Placental pericyte (primary cell): ENCODE measurements around the gene FAM193B. TPM values are rescaled to one million over a fixed set of nuclear protein-coding genes. Genes with fewer than 3 reads are reported as not detected.

Experiments
- total RNA-seq: library from RNA; depleted of rRNA; stranded (reverse); fragments of >200 nt; gene quantifications from 2 replicates; pipeline ENCODE4 v1.2.3, GENCODE V29; 2012

Gene FAM193B
- 27.6 and 27.9 TPM in 2 replicates for total RNA-seq

DNA sequence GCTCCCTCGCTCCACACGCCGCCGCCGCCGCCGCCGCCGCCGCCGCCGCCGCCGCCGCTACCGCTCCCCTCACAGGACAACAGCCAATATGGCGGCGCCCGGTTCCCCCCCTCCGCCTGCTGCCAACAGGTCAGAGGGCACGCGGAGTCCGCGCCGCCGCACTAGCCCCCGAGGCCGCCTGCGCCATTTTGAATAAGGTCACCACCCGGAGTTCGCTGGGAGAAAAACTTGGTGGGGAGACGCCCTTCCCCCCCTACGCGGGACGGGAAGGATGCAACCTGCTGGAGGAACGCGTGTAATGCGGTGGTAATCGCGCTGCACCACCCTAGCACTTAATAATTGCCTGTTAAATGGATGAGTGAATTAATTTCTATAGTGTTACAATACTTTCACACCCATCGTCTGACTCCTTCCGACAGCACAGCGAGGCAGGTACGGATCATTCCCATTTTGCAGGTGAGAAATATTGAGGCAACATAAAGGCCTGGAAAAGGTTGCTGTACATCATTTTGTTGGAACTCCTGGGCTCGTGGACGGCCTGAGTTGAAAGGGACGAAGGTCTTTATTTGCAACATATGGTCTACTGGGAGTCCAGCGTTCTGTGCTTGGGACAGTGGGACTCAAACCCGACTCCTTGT lies at the start of gene FAM193B:
FAM193B (minus strand) TSS at position 90 of the 638 bp plus-strand sequence. CDS start 105 bp downstream, outside the sequence.

DNA sequence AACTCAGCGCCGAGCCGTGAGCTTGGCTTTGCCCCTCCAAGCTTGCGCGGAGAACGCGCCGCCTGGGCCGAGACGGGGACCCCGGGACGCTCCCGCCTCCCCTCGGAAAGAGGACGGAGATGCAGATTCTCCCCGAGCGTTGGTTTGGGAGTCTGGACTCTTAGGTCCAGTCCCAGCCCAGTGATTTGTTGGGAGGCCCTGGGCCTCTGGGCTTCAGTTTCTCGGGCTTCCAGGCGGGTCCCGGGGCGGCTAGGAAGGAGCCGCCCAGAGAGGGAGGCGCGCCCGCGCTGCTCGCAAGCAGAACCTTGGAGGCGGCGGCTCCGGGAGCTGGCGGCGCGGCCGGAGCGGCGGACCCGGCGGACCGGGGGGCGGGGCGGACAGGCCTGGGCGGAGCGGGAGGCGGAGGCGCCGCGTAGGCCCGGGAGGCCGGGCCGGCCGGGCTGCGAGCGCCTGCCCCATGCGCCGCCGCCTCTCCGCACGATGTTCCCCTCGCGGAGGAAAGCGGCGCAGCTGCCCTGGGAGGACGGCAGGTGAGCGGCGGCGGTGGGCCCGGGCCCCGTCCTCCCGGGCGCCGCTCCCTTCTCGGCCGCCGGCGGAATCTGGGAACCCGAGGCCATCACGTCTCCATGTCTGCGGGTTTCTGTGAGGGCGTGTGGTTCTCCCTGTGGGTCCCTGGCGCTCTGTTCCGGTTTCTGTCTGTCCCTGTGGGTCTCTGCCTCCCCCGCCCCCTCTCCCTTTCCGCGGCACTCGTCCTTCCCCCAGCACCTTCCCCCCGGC lies 45.6 kb upstream of the FAM193B start, which contains the start of gene B4GALT7:
B4GALT7 (plus strand) TSS at position 402 of the 777 bp plus-strand sequence; CDS start at position 481, 79 bp downstream.

DNA sequence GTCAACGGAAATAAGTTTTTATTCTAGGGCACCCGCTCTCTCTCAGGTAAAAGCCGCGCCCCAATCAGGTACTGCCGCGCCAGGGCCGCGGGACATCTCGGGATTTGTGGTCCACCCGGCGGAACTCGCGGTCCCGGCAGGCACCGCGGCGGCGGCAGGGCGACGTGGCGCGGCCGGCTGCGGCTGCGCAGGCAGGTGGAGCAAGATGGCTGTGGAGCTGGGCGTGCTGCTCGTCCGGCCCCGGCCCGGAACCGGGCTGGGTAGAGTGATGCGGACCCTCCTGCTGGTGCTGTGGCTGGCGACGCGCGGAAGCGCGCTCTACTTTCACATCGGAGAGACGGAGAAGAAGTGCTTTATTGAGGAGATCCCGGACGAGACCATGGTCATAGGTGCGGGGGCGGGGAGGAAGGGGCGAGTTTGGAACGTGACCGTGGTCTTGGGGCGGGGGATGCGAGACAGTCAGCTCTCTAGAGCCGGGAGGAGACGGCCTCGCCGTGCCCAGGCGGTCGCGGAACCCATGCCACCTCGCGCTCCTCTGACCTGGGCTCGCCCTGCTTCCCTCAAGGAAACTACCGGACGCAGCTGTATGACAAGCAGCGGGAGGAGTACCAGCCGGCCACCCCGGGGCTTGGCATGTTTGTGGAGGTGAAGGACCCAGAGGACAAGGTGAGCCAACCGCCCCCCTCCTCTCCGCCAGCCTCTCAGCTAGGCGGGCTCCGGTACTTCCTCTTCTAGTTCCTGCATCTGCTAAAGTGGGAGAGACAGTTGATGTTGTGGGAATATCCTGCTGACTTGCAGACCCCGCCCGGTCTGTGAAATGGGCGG lies 37.9 kb upstream of the FAM193B start, which contains the start of gene TMED9:
TMED9 (plus strand) TSS at position 194 of the 825 bp plus-strand sequence; CDS start at position 206, 12 bp downstream.

DNA sequence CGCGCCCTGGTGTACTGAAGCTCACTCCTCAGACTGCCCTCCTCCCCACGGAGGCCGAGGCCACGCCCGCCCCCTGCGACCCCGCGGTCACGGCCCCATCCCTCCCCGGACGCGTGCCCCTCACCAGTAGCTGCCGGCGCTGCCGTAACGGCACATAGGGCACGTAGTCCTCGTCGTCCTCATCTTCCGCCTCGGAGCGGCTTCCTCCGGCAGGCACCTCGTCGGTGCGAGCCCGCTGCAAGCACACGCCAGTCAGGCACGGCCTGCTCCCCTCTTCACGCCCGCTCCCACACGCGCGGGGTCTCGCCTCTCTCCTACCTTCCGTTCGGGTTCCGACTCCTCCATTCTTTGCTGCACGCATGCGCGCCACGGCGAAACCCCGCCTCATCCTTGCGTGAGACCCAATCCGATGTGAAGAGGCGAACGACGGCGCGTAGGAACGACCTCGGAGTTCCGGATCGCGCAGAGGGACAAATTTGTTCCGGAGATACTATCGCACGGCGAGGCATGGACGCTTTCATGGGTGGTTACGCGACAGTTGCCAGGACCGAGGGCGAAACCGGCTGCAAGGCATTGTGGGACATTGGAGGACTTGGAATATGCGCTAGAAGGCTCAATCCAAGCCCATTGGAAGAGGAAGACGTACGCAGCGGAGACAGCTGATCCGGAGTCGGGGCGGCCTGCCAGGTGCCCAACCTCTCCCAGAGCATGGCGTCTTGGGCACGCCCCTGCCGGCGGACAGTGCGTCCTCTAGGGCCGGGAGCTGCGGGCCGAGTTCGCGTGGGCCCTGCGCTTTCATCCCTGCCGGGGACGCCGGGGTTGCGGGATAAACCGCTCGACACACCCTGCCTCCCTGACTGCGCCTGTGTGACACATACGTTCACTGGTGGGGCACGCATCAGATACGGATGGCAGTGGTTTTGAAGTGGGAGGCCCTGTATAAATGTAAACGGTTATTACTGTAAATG lies 37.5 kb downstream of the FAM193B start, which contains the start of gene DDX41:
DDX41 (minus strand) TSS at position 361 of the 968 bp plus-strand sequence; CDS start at position 345, 16 bp downstream.

DNA sequence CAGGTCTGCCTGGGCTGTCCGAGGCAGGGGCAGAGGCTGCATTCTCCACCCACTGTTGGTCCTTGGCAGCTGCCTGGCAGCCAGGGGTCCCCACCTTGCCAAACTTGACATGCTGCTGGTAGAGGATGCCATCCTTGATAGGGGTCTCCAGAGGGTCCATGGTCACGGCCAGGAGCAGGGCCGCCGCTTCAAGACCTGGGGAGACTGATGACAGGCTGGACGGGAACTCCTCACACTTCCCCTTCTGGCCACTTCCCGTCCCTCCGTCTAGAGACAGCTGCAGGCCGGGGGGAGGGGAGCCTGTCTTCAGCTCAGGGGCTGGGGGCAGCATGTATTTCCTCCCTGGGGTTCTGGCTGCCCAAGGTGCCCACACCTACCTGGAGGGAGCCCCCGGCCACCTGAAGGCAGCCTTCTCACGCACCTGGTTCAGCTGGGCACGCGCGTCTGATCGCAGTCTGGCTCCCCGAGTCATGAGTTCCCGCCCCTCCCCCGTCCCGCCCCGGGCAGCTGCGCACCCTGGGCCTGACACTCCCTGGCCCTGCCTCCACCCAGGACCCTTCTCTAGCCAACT lies 44.9 kb downstream of the FAM193B start, which contains the start of gene DOK3:
DOK3 (minus strand) TSS at position 446 of the 571 bp plus-strand sequence; CDS start at position 160, 286 bp downstream.

DNA sequence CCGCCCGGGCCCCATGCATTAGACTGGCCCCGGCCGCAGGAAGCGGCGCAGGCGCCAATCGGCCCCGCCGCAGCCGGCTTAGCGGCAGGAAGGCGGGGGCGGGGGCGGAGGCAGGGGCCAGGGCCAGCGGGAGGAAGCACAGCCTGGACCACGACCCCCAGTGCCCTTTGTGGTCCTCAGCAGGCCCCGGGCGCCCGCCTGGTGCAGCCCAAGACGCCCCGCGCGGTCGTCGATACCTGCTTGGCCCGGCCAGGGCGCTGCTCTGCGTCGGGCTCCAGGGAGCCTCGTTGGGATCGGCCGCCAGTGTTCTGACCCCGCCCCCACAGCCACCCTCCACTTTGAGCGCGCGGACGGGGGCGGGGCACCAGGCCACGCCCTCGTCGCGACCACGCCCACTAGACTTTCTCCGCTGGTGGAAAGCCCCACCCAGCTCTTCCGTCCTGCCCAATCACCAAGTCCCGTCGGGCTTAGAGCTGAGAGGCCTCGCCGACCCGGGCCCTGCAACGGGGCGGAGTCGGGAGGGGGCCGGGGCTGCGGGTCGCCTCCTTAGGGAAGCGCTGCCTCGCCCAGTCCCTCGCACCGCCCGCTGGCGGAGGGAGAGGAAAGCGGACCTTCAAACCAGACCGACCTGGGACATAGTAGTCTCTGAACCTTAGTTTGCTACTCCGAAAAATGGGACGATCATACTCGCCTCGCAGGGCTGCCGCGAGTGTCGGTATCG lies 56.9 kb downstream of the FAM193B start, which contains the start of gene PDLIM7:
PDLIM7 (minus strand) TSS at position 313 of the 721 bp plus-strand sequence. CDS start 1,092 bp downstream, outside the sequence.

DNA sequence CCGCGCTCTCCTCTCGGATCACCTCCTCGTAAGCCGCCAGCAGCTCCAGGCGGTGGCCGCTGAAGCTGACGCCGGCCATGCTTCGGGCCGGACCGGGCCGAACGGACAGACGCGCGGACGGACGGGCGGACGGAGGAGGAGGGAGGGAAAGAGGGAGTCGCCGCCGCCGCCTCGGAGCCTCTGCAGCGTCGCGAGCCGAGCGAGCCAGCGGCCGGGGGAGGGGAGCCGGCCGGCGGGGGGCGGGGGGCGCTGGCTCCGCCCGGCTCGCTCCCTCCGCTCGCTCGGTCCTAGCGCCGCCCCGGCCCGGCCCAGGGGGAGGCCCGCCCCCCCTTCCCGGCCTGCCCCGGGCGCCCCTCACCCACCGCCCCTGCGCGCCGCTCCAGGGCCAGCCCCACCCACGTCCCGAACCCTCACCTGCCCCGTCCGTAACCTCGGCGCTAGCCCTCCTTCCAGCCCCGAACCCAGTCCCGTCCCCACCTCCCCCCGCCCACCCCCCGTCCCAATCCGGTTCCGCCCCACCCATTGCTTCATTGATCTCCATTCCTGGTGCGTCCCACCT lies 80.8 kb downstream of the FAM193B start, which contains the start of gene DBN1:
DBN1 (minus strand) TSS at position 192 of the 559 bp plus-strand sequence; CDS start at position 79, 113 bp downstream.

Other genes with a start within 250 kb of the FAM193B start
- 1.8 and 10.6 TPM in 2 replicates for gene MXD3, start 242.7 kb downstream of the FAM193B start, total RNA-seq
- 242 and 674 TPM in 2 replicates for gene LMAN2, start 202.9 kb downstream of the FAM193B start, total RNA-seq
- 4.7 and 6.6 TPM in 2 replicates for gene RGS14, start 196.6 kb downstream of the FAM193B start, total RNA-seq
- gene SLC34A1, start 170.1 kb downstream of the FAM193B start, total RNA-seq = not detected in 2 replicates
- not detected in 2 replicates for gene PFN3, start 153.9 kb downstream of the FAM193B start, total RNA-seq
- 0.22 and 0.57 TPM in 2 replicates for gene F12, start 145.0 kb downstream of the FAM193B start, total RNA-seq
- gene GRK6, start 127.9 kb downstream of the FAM193B start, total RNA-seq = 35.9 and 47.4 TPM in 2 replicates
- 3.7 and 8.6 TPM in 2 replicates for gene PRR7, start 107.7 kb downstream of the FAM193B start, total RNA-seq
- gene DBN1, start 80.9 kb downstream of the FAM193B start, total RNA-seq = 125 and 151 TPM in 2 replicates
- gene PDLIM7, start 57.0 kb downstream of the FAM193B start, total RNA-seq = 153 and 326 TPM in 2 replicates
- 2.2 and 4.2 TPM in 2 replicates for gene DOK3, start 44.7 kb downstream of the FAM193B start, total RNA-seq
- 80.2 and 88.6 TPM in 2 replicates for gene DDX41, start 37.6 kb downstream of the FAM193B start, total RNA-seq
- 164 and 297 TPM in 2 replicates for gene TMED9, start 37.6 kb upstream of the FAM193B start, total RNA-seq
- 43.1 and 43.5 TPM in 2 replicates for gene B4GALT7, start 45.6 kb upstream of the FAM193B start, total RNA-seq
- not detected in 2 replicates for gene FAM153A, start 228.3 kb upstream of the FAM193B start, total RNA-seq